H9 (cell line): ENCODE data around the gene TSPAN18. TPM values are rescaled to one million over a fixed set of nuclear protein-coding genes. Genes with fewer than 3 reads are reported as not detected.

Experiments
- DNase-seq: peaks from one replicate; pipeline ENCODE4 v3.0.0-alpha.2; 2017
- H2AFZ ChIP-seq: one replicate; pipeline ENCODE4 v1.6.1; 2013; ENCODE audit warnings: mild to moderate bottlenecking, low read length, control low read depth, moderate library complexity
- H2AK5ac ChIP-seq: 2 replicates; pipeline ENCODE4 v1.6.1; 2013; ENCODE audit warnings: low read length, control low read depth, mixed read lengths; ENCODE audit not compliant: insufficient read length
- H2BK120ac ChIP-seq: one replicate; pipeline ENCODE4 v1.6.1; 2013; ENCODE audit warnings: low read depth, mild to moderate bottlenecking, low read length, control low read depth, inconsistent platforms; ENCODE audit not compliant: poor library complexity, severe bottlenecking
- H2BK12ac ChIP-seq: 2 replicates; pipeline ENCODE4 v1.6.1; 2013; ENCODE audit warnings: low read length, control low read depth, mixed read lengths, low read depth; ENCODE audit not compliant: insufficient read length
- H2BK15ac ChIP-seq: 2 replicates; pipeline ENCODE4 v1.6.1; 2013; ENCODE audit warnings: low read depth, low read length, control low read depth
- H2BK20ac ChIP-seq: one replicate; pipeline ENCODE4 v1.6.1; 2013; ENCODE audit warnings: low read depth, mild to moderate bottlenecking, low read length, control low read depth, inconsistent platforms; ENCODE audit not compliant: poor library complexity, severe bottlenecking
- H2BK5ac ChIP-seq: 2 replicates; pipeline ENCODE4 v1.6.1; 2013; ENCODE audit warnings: low read length, control low read depth, mixed read lengths; ENCODE audit not compliant: insufficient read length
- H3K14ac ChIP-seq: 2 replicates; pipeline ENCODE4 v1.6.1; 2013; ENCODE audit warnings: low read length, control low read depth; ENCODE audit not compliant: insufficient read depth
- H3K18ac ChIP-seq: 2 replicates; pipeline ENCODE4 v1.6.1; 2013; ENCODE audit warnings: low read depth, mild to moderate bottlenecking, mixed read lengths, low read length, control low read depth; ENCODE audit not compliant: insufficient read length
- H3K23ac ChIP-seq: 2 replicates; pipeline ENCODE4 v1.6.1; 2013; ENCODE audit warnings: low read length, control low read depth, mixed read lengths, low read depth; ENCODE audit not compliant: insufficient read length
- H3K23me2 ChIP-seq: 2 replicates; pipeline ENCODE4 v1.6.1; 2013; ENCODE audit warnings: low read depth, mild to moderate bottlenecking, mixed read lengths, low read length, control low read depth; ENCODE audit not compliant: insufficient read length, poor library complexity, severe bottlenecking
- H3K27ac ChIP-seq: 2 replicates; pipeline ENCODE4 v1.5.1; 2013; ENCODE audit warnings: low read length, control low read depth, mixed read lengths, low read depth; ENCODE audit not compliant: insufficient read length
- H3K27me3 ChIP-seq: 2 replicates; pipeline ENCODE4 v1.6.1; 2013; ENCODE audit warnings: low read length, control low read depth, inconsistent platforms; ENCODE audit not compliant: insufficient read depth
- H3K4ac ChIP-seq: 2 replicates; pipeline ENCODE4 v1.6.1; 2013; ENCODE audit warnings: low read depth, mild to moderate bottlenecking, control low read depth, inconsistent platforms, low read length, moderate library complexity
- H3K4me1 ChIP-seq: 2 replicates; pipeline ENCODE4 v1.6.1; 2013; ENCODE audit warnings: low read length, control low read depth, inconsistent platforms; ENCODE audit not compliant: insufficient read depth
- H3K4me2 ChIP-seq: 2 replicates; pipeline ENCODE4 v1.6.1; 2013; ENCODE audit warnings: low read length, control low read depth, mixed read lengths; ENCODE audit not compliant: insufficient read length, insufficient read depth
- H3K56ac ChIP-seq: 2 replicates; pipeline ENCODE4 v1.6.1; 2013; ENCODE audit warnings: low read depth, mild to moderate bottlenecking, mixed read lengths, low read length, control low read depth; ENCODE audit not compliant: insufficient read length
- H3K79me1 ChIP-seq: 2 replicates; pipeline ENCODE4 v1.6.1; 2013; ENCODE audit warnings: low read depth, mild to moderate bottlenecking, moderate library complexity, low read length, control low read depth, inconsistent platforms; ENCODE audit not compliant: insufficient read depth, poor library complexity, severe bottlenecking
- H3K79me2 ChIP-seq: 2 replicates; pipeline ENCODE4 v1.6.1; 2013; ENCODE audit warnings: low read length, control low read depth, inconsistent platforms; ENCODE audit not compliant: insufficient read depth
- H3K9ac ChIP-seq: 2 replicates; pipeline ENCODE4 v1.6.1; 2013; ENCODE audit warnings: low read length, control low read depth, mixed read lengths; ENCODE audit not compliant: insufficient read length; ENCODE audit errors: extremely low read depth
- H3K9me3 ChIP-seq: one replicate; pipeline ENCODE4 v1.6.1; 2013; ENCODE audit warnings: low read depth, low read length, inconsistent platforms; ENCODE audit not compliant: control insufficient read depth
- H3T11ph ChIP-seq: one replicate; pipeline ENCODE4 v1.6.1; 2013; ENCODE audit warnings: mild to moderate bottlenecking, low read length, control low read depth, inconsistent platforms
- H4K20me1 ChIP-seq: one replicate; pipeline ENCODE4 v1.6.1; 2013; ENCODE audit not compliant: control insufficient read depth, insufficient read length, insufficient read depth
- H4K5ac ChIP-seq: 2 replicates; pipeline ENCODE4 v1.6.1; 2013; ENCODE audit warnings: low read depth, mild to moderate bottlenecking, mixed read lengths, low read length, control low read depth; ENCODE audit not compliant: insufficient read length
- H4K8ac ChIP-seq: replicated peaks from 2 replicates; pipeline ENCODE4 v1.6.1; 2013; ENCODE audit warnings: low read length, control low read depth, mixed read lengths, low read depth; ENCODE audit not compliant: insufficient read length
- H4K91ac ChIP-seq: 2 replicates; pipeline ENCODE4 v1.6.1; 2013; ENCODE audit warnings: low read depth, mild to moderate bottlenecking, moderate library complexity, mixed read lengths, low read length, control low read depth; ENCODE audit not compliant: insufficient read length
- H3K27ac Mint-ChIP-seq, 3 experiments: 2 replicates in 2 of 3; 3 replicates in 1 of 3; pipeline ENCODE4 v1.8.0; 2020 to 2021; ENCODE audit warnings: mixed read lengths in 3 of 3, mild to moderate bottlenecking in 1 of 3, moderate library complexity in 1 of 3
- H3K27me3 Mint-ChIP-seq: 2 replicates; pipeline ENCODE4 v1.8.0; 2021; ENCODE audit warnings: low read depth, mild to moderate bottlenecking, moderate library complexity, mixed read lengths
- H3K36me3 Mint-ChIP-seq, 3 experiments: 2 replicates in 2 of 3; 3 replicates in 1 of 3; pipeline ENCODE4 v1.8.0; 2020 to 2021; ENCODE audit warnings: low read depth in 3 of 3, mixed read lengths in 3 of 3; ENCODE audit not compliant: insufficient read depth in 1 of 3
- H3K4me1 Mint-ChIP-seq, 2 experiments: 2 replicates each; pipeline ENCODE4 v1.8.0; 2020; ENCODE audit warnings: mixed read lengths in 2 of 2
- H3K4me3 Mint-ChIP-seq, 2 experiments: 2 replicates in 1 of 2; 3 replicates in 1 of 2; pipeline ENCODE4 v1.8.0; 2020 to 2021; ENCODE audit warnings: mild to moderate bottlenecking in 2 of 2, mixed read lengths in 2 of 2, moderate library complexity in 1 of 2
- H3K9me3 Mint-ChIP-seq, 2 experiments: 2 replicates in 1 of 2; 3 replicates in 1 of 2; pipeline ENCODE4 v1.8.0; 2020; ENCODE audit warnings: mild to moderate bottlenecking in 2 of 2, mixed read lengths in 2 of 2, moderate library complexity in 1 of 2
- CTCF ChIP-seq: fragments of 200-600 bp; sonication (generic); conservative IDR thresholded peaks from 3 replicates; pipeline ENCODE4 v1.8.0; 2021; ENCODE audit warnings: antibody characterized with exemption, mild to moderate bottlenecking
- WGBS: extraction: QIAGEN DNeasy Blood & Tissue Kit; methylation state at CpG from one replicate; pipeline ENCODE4 v1.1.7; 2013; ENCODE audit warnings: missing lambda C conversion rate, low lambda C conversion rate, mixed read lengths; ENCODE audit not compliant: insufficient read length; ENCODE audit errors: extremely low coverage; 5-methylcytosine and 5-hydroxymethylcytosine counted together
- total RNA-seq: library from RNA; stranded (reverse); gene quantifications from 2 replicates; pipeline ENCODE4 v1.2.1, GENCODE V29; 2021

Gene TSPAN18
- total RNA-seq, 1 experiment from 2014 or later = 25.3 TPM

- H3K4ac ChIP-seq = no peak overlapping the region
- no peaks in the 10 kb centered on the region for H3K79me1 ChIP-seq
- Mint-ChIP-seq H3K4me3 (no peak overlapping the region), H3K27ac (no peak overlapping the region), H3K36me3 (peaks cover 4 to 11% (median 8%) of the 10 kb centered on the region in 3 experiments), H3K4me1 (peaks cover 32 to 54% of the 10 kb centered on the region in 2 experiments), H3K27me3 (peaks cover 5% of the 10 kb centered on the region), H3K9me3 (peaks cover 9% of the 10 kb centered on the region in 2 experiments)
- H3K9me3 ChIP-seq = no peaks in the 10 kb centered on the region
- H2BK20ac ChIP-seq = no peak overlapping the region
- no peak for DNase-seq
- no peak overlapping the region for H4K8ac ChIP-seq
- H2AFZ ChIP-seq = no peak overlapping the region
- H2BK12ac ChIP-seq = no peak overlapping the region
- H4K20me1 ChIP-seq = no peaks in the 10 kb centered on the region
- no peak overlapping the region for H3K56ac ChIP-seq
- H3K4me1 ChIP-seq = no peaks in the 10 kb centered on the region; the same call in 1 of the 2 replicates
- no peak overlapping the region for H3K18ac ChIP-seq
- no peak overlapping the region for H3K23ac ChIP-seq
- TF ChIP-seq CTCF = no peak
- no peaks in the 10 kb centered on the region for H3K27me3 ChIP-seq
- H3K23me2 ChIP-seq = no peaks in the 10 kb centered on the region
- no peak overlapping the region for H4K5ac ChIP-seq
- no peak overlapping the region for H2BK5ac ChIP-seq
- H3K9ac ChIP-seq = no peak overlapping the region
- WGBS = no CpG with 5 or more reads among the region's 5 CpGs
- H3K27ac ChIP-seq = no peak overlapping the region
- no peak overlapping the region for H4K91ac ChIP-seq
- H3K14ac ChIP-seq = peak overlapping the region; percentile 70; the same call in 1 of the 2 replicates
- H2BK15ac ChIP-seq = no peak overlapping the region
- no peak overlapping the region for H2AK5ac ChIP-seq
- no peak overlapping the region for H3K4me2 ChIP-seq
- no peak overlapping the region for H3T11ph ChIP-seq
- no peak overlapping the region for H2BK120ac ChIP-seq
- H3K79me2 ChIP-seq = no peaks in the 10 kb centered on the region
Measured at GRCh38 chr11:44851496-44851895, 124.7 kb downstream of the TSPAN18 start.
